Thoracic aorta (tissue), 2 donors: ENCODE results near the gene ARID1B. TPM values are rescaled to one million over a fixed set of nuclear protein-coding genes. Genes with fewer than 3 reads are reported as not detected.

ENCODE experiments used
- ATAC-seq: fragments of 150-250 bp; one replicate; pipeline ENCODE4 v1.8.0; 2017; ENCODE audit warnings: low read depth; ENCODE audit not compliant: insufficient number of reproducible peaks, low FRiP score
- DNase-seq: peaks from one replicate; pipeline ENCODE4 v3.0.0-alpha.2; 2020; ENCODE audit warnings: low spot score
- H3K27ac ChIP-seq, 2 donors: fragments of 200-600 bp; sonication (generic); 1 replicate in 1 of 2; 2 replicates in 1 of 2; pipeline ENCODE4 v1.5.1; 2016; ENCODE audit warnings: mild to moderate bottlenecking in 2 of 2, moderate library complexity in 2 of 2
- H3K27me3 ChIP-seq: fragments of 200-600 bp; sonication (generic); replicated peaks from 2 replicates; pipeline ENCODE4 v1.6.0; 2016; ENCODE audit warnings: mild to moderate bottlenecking; ENCODE audit not compliant: insufficient read depth
- H3K36me3 ChIP-seq: fragments of 200-600 bp; sonication (generic); one replicate; pipeline ENCODE4 v1.5.1; 2016
- H3K4me1 ChIP-seq, 2 donors: fragments of 200-600 bp; sonication (generic); 1 replicate in 1 of 2; 2 replicates in 1 of 2; pipeline versions ENCODE4 v1.5.1 to v1.6.0; 2016; ENCODE audit warnings: low read depth in 2 of 2, mild to moderate bottlenecking in 1 of 2; ENCODE audit not compliant: control insufficient read depth in 1 of 2
- H3K4me3 ChIP-seq: fragments of 200-600 bp; sonication (generic); 2 replicates; pipeline ENCODE4 v1.5.1; 2016; ENCODE audit warnings: mild to moderate bottlenecking
- H3K9me3 ChIP-seq: fragments of 200-600 bp; sonication (generic); 2 replicates; pipeline ENCODE4 v1.5.1; 2016
- total RNA-seq, 2 donors: library from RNA; depleted of rRNA; stranded (reverse); fragments of >200 nt; gene quantifications; one replicate each; pipeline versions ENCODE4 v1.1.0 to v1.2.3, GENCODE V29; 2016
- TF ChIP-seq, protein P1 (sequence below): fragments of 200-600 bp; sonication (generic); IDR thresholded peaks from one replicate; pipeline ENCODE4 v1.5.1; 2019; ENCODE audit warnings: antibody characterized with exemption

The ARID1B gene
- total RNA-seq, 2 donors from 2014 or later: 120 to 158 TPM

DNA sequence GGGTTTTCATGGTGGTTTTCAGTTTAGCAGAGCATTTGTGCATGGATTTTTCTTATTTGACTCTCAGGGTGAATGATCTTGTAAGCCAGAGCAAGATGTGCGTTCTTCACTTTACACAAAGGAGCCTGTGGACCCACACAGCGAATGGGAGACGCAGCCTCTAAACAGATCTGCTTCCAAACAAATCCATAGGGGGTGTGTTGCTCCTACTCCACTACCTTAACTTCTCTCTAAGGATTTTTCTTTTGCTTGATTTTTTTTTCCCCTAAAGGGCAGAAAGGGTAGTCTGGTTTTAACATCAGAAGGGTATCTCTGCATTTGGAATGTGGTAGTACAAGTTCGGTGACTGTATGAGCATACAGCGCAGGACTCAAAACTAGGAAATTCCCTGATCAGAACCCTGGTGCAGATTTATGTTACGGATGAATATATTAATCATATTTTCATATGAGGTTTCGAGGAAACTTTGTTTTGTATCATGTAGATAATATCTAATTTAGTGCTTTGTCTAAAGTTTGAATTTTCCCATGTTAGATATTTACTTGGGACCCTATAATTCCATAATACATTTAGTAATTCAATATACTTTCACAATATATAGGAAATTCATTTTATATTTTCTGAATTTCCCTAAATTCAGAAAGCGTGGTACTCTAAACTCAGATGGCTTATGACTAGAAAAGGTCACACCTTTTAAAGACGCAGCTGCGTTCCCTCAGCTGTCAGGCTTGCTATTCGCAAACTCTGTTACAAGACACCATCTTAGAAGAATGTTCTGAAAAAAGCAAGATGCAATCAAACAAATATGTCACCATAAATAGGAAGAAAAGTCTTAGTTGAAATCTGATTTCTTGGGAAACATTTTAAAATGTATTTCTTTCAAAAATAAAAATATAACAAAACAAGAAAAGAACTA is 349.3 kb downstream of the ARID1B start:
- no peaks in the 10 kb centered on the region for H3K27me3 ChIP-seq
- no peak overlapping the region for H3K27ac ChIP-seq
- TF ChIP-seq, protein P1, sequence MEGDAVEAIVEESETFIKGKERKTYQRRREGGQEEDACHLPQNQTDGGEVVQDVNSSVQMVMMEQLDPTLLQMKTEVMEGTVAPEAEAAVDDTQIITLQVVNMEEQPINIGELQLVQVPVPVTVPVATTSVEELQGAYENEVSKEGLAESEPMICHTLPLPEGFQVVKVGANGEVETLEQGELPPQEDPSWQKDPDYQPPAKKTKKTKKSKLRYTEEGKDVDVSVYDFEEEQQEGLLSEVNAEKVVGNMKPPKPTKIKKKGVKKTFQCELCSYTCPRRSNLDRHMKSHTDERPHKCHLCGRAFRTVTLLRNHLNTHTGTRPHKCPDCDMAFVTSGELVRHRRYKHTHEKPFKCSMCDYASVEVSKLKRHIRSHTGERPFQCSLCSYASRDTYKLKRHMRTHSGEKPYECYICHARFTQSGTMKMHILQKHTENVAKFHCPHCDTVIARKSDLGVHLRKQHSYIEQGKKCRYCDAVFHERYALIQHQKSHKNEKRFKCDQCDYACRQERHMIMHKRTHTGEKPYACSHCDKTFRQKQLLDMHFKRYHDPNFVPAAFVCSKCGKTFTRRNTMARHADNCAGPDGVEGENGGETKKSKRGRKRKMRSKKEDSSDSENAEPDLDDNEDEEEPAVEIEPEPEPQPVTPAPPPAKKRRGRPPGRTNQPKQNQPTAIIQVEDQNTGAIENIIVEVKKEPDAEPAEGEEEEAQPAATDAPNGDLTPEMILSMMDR: no peak
- peaks cover 4 to 24% of the 10 kb centered on the region in 2 donors for H3K4me1 ChIP-seq
- no peaks in the 10 kb centered on the region for H3K9me3 ChIP-seq
- DNase-seq (no peak), ATAC-seq (no peak)
- no peak overlapping the region for H3K4me3 ChIP-seq
- H3K36me3 ChIP-seq: no peaks in the 10 kb centered on the region

- H3K36me3 ChIP-seq: no peaks in the 10 kb centered on the region
Observed at GRCh38 chr6:157128235-157128775, 351.1 kb downstream of the ARID1B start.

DNA sequence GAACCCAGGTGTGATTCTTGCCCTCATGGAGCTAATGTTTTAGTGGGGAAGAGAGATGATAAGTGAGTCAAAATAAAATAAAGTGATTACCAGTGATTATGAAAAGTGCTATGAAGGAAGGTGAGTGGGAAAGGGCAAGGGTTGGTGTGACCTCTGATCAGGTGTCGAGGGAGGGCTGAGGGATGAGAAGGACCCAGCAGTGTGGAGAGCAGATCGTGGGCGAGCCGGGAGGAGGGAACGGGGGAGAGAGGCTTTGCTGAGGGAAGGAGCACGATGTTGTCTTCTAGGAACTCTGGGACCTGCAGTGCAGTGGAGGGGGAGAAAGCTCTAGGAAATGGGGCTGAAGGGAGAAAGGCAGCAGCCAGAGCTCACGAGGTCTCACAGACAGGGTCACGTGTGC is 354.1 kb downstream of the ARID1B start:
- Histone ChIP-seq H3K4me3 (no peak overlapping the region), H3K27me3 (no peaks in the 10 kb centered on the region), H3K27ac (no peak overlapping the region), H3K9me3 (no peaks in the 10 kb centered on the region), H3K36me3 (peaks cover 2% of the 10 kb centered on the region), H3K4me1 (peaks cover 5 to 19% of the 10 kb centered on the region in 2 donors)
- ATAC-seq (no peak), DNase-seq (no peak)
- TF ChIP-seq, protein P1: no peak

More at GRCh38 chr6:157128235-157128775, 351.1 kb downstream of the ARID1B start:
- no peak overlapping the region for H3K4me3 ChIP-seq
- TF ChIP-seq, protein P1: no peak
- DNase-seq (no peak), ATAC-seq (no peak)
- no peaks in the 10 kb centered on the region for H3K27me3 ChIP-seq
- H3K9me3 ChIP-seq: no peaks in the 10 kb centered on the region
- no peak overlapping the region for H3K27ac ChIP-seq
- H3K4me1 ChIP-seq: peaks cover 3 to 7% of the 10 kb centered on the region in 2 donors

DNA sequence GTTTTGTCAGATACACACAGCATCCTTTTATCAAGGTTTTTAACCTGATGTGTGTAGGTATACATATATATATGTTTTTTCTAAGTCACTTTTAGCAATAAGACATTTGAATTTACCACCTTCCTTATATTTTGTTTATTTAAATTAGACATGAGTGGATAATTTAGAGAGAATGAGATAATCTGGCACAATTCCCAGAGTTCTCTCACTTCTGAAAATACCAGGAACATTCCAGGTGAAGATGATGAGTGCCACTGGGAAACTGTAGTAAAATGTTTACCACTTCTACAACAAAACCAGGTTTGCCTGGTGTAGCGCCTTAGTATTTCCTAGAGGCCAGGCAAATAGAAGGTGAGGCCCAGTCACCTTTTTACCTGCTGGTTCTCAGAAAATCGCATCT is 356.7 kb downstream of the ARID1B start:
- Histone ChIP-seq H3K36me3 (peaks cover 2% of the 10 kb centered on the region), H3K4me3 (no peak overlapping the region), H3K27me3 (no peaks in the 10 kb centered on the region), H3K9me3 (no peaks in the 10 kb centered on the region), H3K4me1 (peaks cover 5 to 19% of the 10 kb centered on the region in 2 donors), H3K27ac (peak overlapping the region; percentile 37 to 44)
- TF ChIP-seq, protein P1: no peak
- DNase-seq (no peak), ATAC-seq (no peak)

DNA sequence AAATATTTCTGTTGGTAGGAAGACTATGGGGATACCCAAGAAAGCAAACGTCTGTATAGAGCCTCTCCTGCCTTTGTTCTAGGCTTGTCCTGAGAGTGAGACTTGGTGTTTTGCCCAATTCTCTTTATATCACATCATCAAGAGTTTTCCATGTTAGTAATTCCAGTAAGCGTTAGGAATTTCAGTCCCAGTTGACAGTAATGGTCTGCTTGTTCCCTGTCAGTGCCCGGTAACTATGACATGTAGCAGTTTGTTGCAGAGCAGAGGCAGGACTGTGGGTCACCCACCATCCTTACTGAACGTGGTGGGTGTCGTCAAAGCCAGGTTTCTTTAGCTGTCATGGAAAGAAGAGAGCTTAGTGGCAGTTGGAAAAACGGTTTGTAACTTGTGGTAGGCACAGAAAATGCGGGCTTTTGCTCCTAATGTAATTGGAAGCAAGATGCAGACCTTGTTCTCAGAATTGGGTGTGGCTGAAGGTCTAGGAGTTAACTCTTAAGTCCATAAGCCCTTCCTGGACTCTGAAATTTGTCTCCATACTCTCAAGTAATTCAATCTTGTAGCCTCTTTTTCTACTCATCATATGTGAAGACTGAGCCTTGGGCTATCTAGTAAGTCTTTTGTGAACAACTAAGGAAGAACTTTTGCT is 357.3 kb downstream of the ARID1B start:
- DNase-seq (no peak), ATAC-seq (no peak)
- H3K27me3 ChIP-seq: no peaks in the 10 kb centered on the region
- H3K36me3 ChIP-seq: peaks cover 2% of the 10 kb centered on the region
- peaks cover 5 to 19% of the 10 kb centered on the region in 2 donors for H3K4me1 ChIP-seq
- no peaks in the 10 kb centered on the region for H3K9me3 ChIP-seq
- no peak overlapping the region for H3K4me3 ChIP-seq
- peak overlapping the region; percentile 37 to 44 for H3K27ac ChIP-seq
- TF ChIP-seq, protein P1: no peak
